AG04450 (cell line): ENCODE measurements around the gene TWF2. TPM values are rescaled to one million over a fixed set of nuclear protein-coding genes. Genes with fewer than 3 reads are reported as not detected.
A peak's percentile ranks its signal among the peaks of the same experiment; 100 is the strongest.

Experiments used
- CTCF ChIA-PET: fragments of 300-600, 350-600 bp; formaldehyde crosslinking; extraction: SDS; loops from one replicate; lab custom pipeline; 2022; ENCODE audit warnings: antibody characterized with exemption, inconsistent platforms; lab: Charles Lee
- POLR2A ChIA-PET: fragments of 350-600 bp; formaldehyde crosslinking; extraction: SDS; loops from one replicate; lab custom pipeline; 2021; ENCODE audit warnings: antibody characterized with exemption, inconsistent platforms; lab: Yijun Ruan, JAX
- DNase-seq: peaks from one replicate; pipeline ENCODE4 v3.0.0-alpha.2; 2011; ENCODE audit warnings: low read depth, low spot score
- H3K27ac ChIP-seq: one replicate; pipeline ENCODE4 v1.5.1; 2012; ENCODE audit warnings: low read depth, low read length, control low read depth
- H3K27me3 ChIP-seq: one replicate; pipeline ENCODE4 v1.6.0; 2012; ENCODE audit warnings: low read length; ENCODE audit not compliant: control insufficient read depth, insufficient read depth
- H3K4me3 ChIP-seq: 2 replicates; pipeline ENCODE4 v1.5.1; 2011; ENCODE audit warnings: mild to moderate bottlenecking, low read depth, low read length, control low read depth
- H3K9me3 ChIP-seq: 2 replicates; pipeline ENCODE4 v1.5.1; 2012; ENCODE audit warnings: low read length; ENCODE audit not compliant: control insufficient read depth, insufficient read depth
- polyA plus RNA-seq: library from polyadenylated mRNA; depleted of rRNA; stranded (reverse); fragments of >200 nt; gene quantifications from 2 replicates; pipeline ENCODE4 v1.2.3, GENCODE V29; 2011
- TF ChIP-seq, protein P1 (sequence below): IDR thresholded peaks from 2 replicates; pipeline ENCODE4 v1.5.1; 2011; ENCODE audit warnings: low read depth, low read length, control low read depth, inconsistent platforms

The TWF2 gene
- polyA plus RNA-seq, 1 experiment, result 96.6 TPM

DNA sequence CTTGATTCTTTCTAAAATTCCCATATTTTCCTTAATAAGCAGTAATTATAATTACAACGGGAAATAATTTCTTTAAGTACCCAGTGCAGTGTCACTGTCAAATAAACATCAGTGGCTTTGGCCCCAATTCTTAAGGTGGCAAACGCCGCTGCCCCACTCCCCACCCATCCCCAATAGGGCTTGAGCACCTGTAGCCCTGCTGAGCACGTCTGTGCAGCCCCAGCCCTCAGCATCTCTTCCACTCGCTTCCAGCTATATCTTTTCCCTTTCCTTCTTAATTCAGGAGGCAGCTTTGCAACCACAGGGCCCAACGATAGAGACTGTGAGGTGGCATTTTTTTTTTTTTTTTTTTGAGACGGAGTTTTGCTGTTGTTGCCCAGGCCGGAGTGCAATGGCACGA, 15.7 kb upstream of the TWF2 start:
- Histone ChIP-seq H3K4me3 (no peak overlapping the region), H3K27me3 (no peaks in the 10 kb centered on the region), H3K9me3 (no peaks in the 10 kb centered on the region), H3K27ac (no peak overlapping the region)
- TF ChIP-seq, protein P1, sequence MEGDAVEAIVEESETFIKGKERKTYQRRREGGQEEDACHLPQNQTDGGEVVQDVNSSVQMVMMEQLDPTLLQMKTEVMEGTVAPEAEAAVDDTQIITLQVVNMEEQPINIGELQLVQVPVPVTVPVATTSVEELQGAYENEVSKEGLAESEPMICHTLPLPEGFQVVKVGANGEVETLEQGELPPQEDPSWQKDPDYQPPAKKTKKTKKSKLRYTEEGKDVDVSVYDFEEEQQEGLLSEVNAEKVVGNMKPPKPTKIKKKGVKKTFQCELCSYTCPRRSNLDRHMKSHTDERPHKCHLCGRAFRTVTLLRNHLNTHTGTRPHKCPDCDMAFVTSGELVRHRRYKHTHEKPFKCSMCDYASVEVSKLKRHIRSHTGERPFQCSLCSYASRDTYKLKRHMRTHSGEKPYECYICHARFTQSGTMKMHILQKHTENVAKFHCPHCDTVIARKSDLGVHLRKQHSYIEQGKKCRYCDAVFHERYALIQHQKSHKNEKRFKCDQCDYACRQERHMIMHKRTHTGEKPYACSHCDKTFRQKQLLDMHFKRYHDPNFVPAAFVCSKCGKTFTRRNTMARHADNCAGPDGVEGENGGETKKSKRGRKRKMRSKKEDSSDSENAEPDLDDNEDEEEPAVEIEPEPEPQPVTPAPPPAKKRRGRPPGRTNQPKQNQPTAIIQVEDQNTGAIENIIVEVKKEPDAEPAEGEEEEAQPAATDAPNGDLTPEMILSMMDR, result no peak
- ChIA-PET CTCF (interaction anchor here (0.7 kb wide), 1 partner anchor 9 kb away, joined by 3 read pairs; no protein-coding TSS in a partner anchor), POLR2A (interaction anchor here (1.8 kb wide), 1 partner anchor 9 kb away, joined by 14 read pairs; the partner anchor contains the start of gene PPM1M)
- DNase-seq, result no peak

DNA sequence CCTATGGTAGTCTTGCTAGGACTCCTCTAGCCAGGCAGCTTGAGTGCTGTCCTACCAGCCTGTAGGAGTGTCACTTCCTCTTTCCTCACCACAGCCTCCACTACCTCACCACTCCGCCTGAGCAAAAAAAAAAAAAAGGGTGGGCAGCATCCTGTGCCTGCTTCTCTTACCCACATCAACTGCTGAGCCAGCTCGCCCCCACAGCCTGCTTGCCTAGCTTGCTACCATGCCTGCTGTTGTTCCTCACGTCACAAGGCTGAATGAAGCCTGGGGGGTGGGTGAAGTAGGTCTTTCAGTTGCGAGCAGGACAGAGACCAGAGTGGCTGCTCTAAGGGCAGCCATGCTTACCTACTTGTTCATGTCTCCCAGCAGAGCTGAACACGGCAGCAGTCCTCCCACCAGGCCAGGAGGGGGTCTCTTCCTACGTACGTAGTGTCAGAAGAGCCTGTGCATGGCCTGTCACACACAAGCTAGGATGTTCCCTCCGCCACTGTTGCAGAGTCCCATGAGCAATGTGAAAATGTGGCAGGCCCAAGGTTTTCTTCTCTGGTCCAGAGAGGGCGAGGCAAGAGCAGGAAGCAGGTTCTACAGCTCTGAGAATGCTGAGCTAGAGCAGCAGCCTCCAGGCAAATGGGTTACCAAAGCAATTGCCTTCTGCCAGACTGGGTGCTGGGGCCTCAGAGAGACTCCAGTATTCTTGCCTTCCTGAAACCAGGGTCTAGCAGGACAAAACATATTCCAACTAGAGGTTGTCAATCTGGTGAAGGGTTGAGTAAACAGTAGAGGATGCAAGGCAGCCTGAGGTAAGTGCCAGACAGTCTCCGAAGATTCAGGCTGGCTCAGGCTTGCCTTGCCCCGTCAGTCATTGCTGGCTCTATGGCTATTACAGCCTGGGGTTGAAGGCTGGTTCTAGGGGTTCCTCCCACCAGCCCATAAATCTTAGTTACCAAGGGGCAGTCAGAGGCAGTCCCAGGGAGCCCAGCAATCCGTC, 14.7 kb upstream of the TWF2 start:
- CTCF ChIA-PET, result interaction anchor here (1.4 kb wide), 1 partner anchor 85 kb away, joined by 3 read pairs; no protein-coding TSS in a partner anchor

DNA sequence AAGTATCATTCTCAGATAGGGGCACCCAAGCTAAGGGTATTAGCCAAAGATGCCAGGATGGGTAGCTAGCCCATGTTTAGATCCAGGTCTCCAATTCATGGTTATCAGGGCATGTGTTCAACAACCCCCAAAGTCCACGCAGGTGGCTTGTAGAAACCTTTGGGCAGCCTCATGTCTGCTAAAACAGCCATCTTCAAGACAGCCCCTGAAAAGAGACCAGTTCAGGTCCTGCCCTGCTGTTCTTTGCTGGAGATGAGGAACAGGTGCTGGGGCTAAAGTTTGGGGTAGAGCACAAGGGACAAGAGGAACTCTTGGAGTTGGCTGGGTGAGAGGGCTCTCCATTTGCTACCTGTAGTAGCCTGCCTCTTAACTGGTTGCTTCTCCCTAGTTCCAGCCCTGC, 11.2 kb upstream of the TWF2 start:
- ChIA-PET CTCF (interaction anchor here (1.1 kb wide), 1 partner anchor 30 kb away, joined by 3 read pairs; no protein-coding TSS in a partner anchor), POLR2A (interaction anchor here (0.9 to 1.8 kb wide), 2 partner anchors 11 to 13 kb away, joined by 3 to 6 read pairs; partner anchors contain the start of gene TWF2)
- DNase-seq, result no peak
- Histone ChIP-seq H3K27me3 (no peaks in the 10 kb centered on the region), H3K9me3 (no peaks in the 10 kb centered on the region), H3K4me3 (no peak overlapping the region), H3K27ac (no peak overlapping the region)
- TF ChIP-seq, protein P1, result no peak

More for the DNA sequence above, 14.7 kb upstream of the TWF2 start:
- DNase-seq, result no peak
- Histone ChIP-seq H3K27me3 (no peaks in the 10 kb centered on the region), H3K4me3 (no peak overlapping the region), H3K27ac (peak overlapping the region; percentile 21), H3K9me3 (no peaks in the 10 kb centered on the region)
- TF ChIP-seq, protein P1, result no peak
- POLR2A ChIA-PET, result no interaction called here

DNA sequence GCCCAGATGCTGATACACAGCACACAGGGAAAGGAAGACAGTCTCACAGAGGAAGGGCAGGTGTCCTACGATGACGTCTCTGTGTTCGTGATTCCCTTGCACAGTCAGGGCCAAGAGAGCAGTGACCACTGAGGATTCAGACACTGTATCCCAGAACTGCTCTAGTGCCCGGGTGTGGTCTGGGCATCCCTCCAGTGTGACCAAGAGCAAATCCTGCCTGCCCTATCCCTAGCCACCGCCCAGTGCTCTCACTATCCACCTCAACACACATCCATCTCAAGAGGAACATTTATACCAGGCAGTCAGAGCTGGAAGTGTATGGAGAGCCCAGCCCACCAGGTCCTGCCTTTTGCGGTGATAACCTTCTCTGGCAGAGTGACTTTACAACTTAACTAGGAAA, 10.7 kb upstream of the TWF2 start:
- Histone ChIP-seq H3K27ac (no peak overlapping the region), H3K9me3 (no peaks in the 10 kb centered on the region), H3K4me3 (no peak overlapping the region), H3K27me3 (no peaks in the 10 kb centered on the region)
- POLR2A ChIA-PET, result interaction anchor here (1.2 to 1.8 kb wide), 2 partner anchors 11 to 12 kb away, joined by 3 to 6 read pairs; partner anchors contain the start of gene TWF2
- no peak for DNase-seq
- CTCF ChIA-PET, result interaction anchor here (1.1 kb wide), 1 partner anchor 29 kb away, joined by 3 read pairs; no protein-coding TSS in a partner anchor
- TF ChIP-seq, protein P1, result no peak
